SK-N-SH (cell line): ENCODE measurements around the gene IRF1.

Source experiments
- GABPA ChIP-seq: IDR thresholded peaks from 2 replicates; pipeline ENCODE4 v1.4.0; 2012; ENCODE audit warnings: low read depth, mild to moderate bottlenecking
- JUND ChIP-seq: IDR thresholded peaks from 2 replicates; pipeline ENCODE4 v1.4.0; 2012
- MEF2A ChIP-seq: IDR thresholded peaks from 2 replicates; pipeline ENCODE4 v1.4.0; 2012; ENCODE audit warnings: low read depth, borderline replicate concordance
- POLR2AphosphoS5 ChIP-seq: IDR thresholded peaks from 2 replicates; pipeline ENCODE4 v1.6.1; 2012; ENCODE audit warnings: low read depth, low read length
- TF ChIP-seq, protein P1 (sequence below): fragments of 200-600 bp; sonication (generic); IDR thresholded peaks from 2 replicates; pipeline ENCODE4 v1.6.1; 2017; ENCODE audit warnings: antibody characterized with exemption, mild to moderate bottlenecking, moderate library complexity

- TF ChIP-seq, protein P1, sequence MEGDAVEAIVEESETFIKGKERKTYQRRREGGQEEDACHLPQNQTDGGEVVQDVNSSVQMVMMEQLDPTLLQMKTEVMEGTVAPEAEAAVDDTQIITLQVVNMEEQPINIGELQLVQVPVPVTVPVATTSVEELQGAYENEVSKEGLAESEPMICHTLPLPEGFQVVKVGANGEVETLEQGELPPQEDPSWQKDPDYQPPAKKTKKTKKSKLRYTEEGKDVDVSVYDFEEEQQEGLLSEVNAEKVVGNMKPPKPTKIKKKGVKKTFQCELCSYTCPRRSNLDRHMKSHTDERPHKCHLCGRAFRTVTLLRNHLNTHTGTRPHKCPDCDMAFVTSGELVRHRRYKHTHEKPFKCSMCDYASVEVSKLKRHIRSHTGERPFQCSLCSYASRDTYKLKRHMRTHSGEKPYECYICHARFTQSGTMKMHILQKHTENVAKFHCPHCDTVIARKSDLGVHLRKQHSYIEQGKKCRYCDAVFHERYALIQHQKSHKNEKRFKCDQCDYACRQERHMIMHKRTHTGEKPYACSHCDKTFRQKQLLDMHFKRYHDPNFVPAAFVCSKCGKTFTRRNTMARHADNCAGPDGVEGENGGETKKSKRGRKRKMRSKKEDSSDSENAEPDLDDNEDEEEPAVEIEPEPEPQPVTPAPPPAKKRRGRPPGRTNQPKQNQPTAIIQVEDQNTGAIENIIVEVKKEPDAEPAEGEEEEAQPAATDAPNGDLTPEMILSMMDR, result no peak
- peak; percentile 84 for TF ChIP-seq JUND
- TF ChIP-seq POLR2AphosphoS5, result peak; percentile 63; the same call in 1 of the 2 replicates
- TF ChIP-seq GABPA, result no peak
- no peak for TF ChIP-seq MEF2A
Observed at GRCh38 chr5:132497488-132497997, 7.0 kb upstream of the IRF1 start.
